DND-41 (cell line): ENCODE measurements around the gene KIFAP3.

Experiments used
- EZH2 ChIP-seq: IDR thresholded peaks from 3 replicates; pipeline ENCODE4 v1.6.1; 2012; ENCODE audit warnings: borderline replicate concordance, low read depth, mild to moderate bottlenecking, moderate library complexity, low read length, inconsistent platforms; ENCODE audit not compliant: severe bottlenecking
- TF ChIP-seq, protein P1 (sequence below): IDR thresholded peaks from 2 replicates; pipeline ENCODE4 v1.5.1; 2012; ENCODE audit warnings: borderline replicate concordance, low read length, moderate library complexity, mild to moderate bottlenecking; ENCODE audit not compliant: poor library complexity, severe bottlenecking; ENCODE audit errors: extremely low read depth

DNA sequence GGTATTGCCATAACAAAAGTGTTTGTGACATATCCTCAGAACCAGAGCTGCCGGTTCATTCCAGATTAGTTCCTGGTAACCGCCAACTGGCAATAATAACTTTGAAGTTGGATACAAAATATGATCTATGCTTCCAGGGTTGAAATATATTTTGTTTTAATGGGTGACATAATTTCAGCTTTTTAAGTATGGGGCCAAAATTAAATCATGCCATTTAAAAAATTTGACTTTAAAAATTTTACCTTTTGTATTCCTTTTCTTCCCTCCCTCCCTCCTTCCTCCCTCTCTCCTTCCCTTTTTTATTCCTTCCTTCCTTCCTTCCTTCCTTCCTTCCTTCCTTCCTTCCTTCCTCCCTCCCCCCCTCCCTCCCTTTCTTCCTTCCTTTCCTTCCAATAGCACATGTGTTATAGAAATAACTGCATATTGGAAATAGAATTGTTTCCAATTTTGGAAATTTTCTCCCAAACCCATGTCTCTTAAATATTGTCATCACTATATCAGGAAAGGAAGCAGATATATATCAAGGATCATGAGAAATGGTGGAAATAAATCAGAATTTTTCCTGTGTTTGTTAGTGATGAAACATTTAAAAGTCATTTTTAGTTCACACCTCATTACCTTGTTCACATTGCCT lies 12.0 kb upstream of the KIFAP3 start:
- TF ChIP-seq, protein P1, sequence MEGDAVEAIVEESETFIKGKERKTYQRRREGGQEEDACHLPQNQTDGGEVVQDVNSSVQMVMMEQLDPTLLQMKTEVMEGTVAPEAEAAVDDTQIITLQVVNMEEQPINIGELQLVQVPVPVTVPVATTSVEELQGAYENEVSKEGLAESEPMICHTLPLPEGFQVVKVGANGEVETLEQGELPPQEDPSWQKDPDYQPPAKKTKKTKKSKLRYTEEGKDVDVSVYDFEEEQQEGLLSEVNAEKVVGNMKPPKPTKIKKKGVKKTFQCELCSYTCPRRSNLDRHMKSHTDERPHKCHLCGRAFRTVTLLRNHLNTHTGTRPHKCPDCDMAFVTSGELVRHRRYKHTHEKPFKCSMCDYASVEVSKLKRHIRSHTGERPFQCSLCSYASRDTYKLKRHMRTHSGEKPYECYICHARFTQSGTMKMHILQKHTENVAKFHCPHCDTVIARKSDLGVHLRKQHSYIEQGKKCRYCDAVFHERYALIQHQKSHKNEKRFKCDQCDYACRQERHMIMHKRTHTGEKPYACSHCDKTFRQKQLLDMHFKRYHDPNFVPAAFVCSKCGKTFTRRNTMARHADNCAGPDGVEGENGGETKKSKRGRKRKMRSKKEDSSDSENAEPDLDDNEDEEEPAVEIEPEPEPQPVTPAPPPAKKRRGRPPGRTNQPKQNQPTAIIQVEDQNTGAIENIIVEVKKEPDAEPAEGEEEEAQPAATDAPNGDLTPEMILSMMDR: no peak
- no peak for TF ChIP-seq EZH2
